Measurements from ENCODE around the gene NHEJ1. TPM values are rescaled to one million over a fixed set of nuclear protein-coding genes. Genes with fewer than 3 reads are reported as not detected.

The NHEJ1 gene
- polyA plus RNA-seq, 1 donor (not counting 4 experiments of a cell fraction or from before 2014, with no cell fraction given), result 13.1 TPM

GRCh38 chr2:219157396-219157795 is 3.2 kb downstream of the NHEJ1 start:
- H3K4me2 ChIP-seq (ENCODE audit: control insufficient read depth, extremely low read depth, insufficient read depth, low read depth, low read length), result no peak overlapping the region
- H3K36me3 ChIP-seq (ENCODE audit: control insufficient read depth in 2 of 2, extremely low read depth in 1 of 2, insufficient read depth in 2 of 2, low read length in 2 of 2), result peaks cover 2 to 8% of the 10 kb centered on the region in 2 experiments
- H3K9me1 ChIP-seq (ENCODE audit: control insufficient read depth, extremely low read depth, insufficient read depth, low read length), result no peaks in the 10 kb centered on the region
- no peaks in the 10 kb centered on the region for H4K20me1 ChIP-seq (ENCODE audit: control insufficient read depth, extremely low read depth, insufficient read depth, low read length)
- no peak for TF ChIP-seq CTCF (optimal IDR thresholded peaks at IDR 0.05 in 1 of 3, IDR thresholded peaks at IDR 0.05 in 1 of 3, conservative IDR thresholded peaks at IDR 0.05 in 1 of 3; ENCODE audit: extremely low read depth in 1 of 3, insufficient read depth in 2 of 3, low read length in 3 of 3)
- no peak for TF ChIP-seq EZH2 (IDR thresholded peaks at IDR 0.05; ENCODE audit: low read length)
- H3K4me3 ChIP-seq (ENCODE audit: control insufficient read depth in 2 of 3, extremely low read depth in 1 of 3, insufficient read depth in 2 of 3, low read depth in 1 of 3, low read length in 3 of 3), result no peak overlapping the region
- H2AFZ ChIP-seq (ENCODE audit: control insufficient read depth, low read length), result no peak overlapping the region
- dilution Hi-C loops (cut with MboI; ENCODE audit: extremely low pct_ligation_motif_present, low sequenced_read_pairs), result no loop called here
- no peak overlapping the region for H3K27ac ChIP-seq (ENCODE audit: control insufficient read depth, insufficient read depth, low read length)
- DNase-seq (ENCODE audit: low read depth, low spot score), result no peak
- no peak overlapping the region for H3K9ac ChIP-seq (ENCODE audit: control insufficient read depth, extremely low read depth, insufficient read depth, low read length)
- no peaks in the 10 kb centered on the region for H3K79me2 ChIP-seq (ENCODE audit: control insufficient read depth, insufficient read depth, low read length)
- FAIRE-seq, result no peak
- H3K9me3 ChIP-seq (ENCODE audit: control insufficient read depth, low read depth, low read length), result no peaks in the 10 kb centered on the region
- no peaks in the 10 kb centered on the region for H3K27me3 ChIP-seq (ENCODE audit: control insufficient read depth, extremely low read depth, insufficient read depth, low read length)
- peaks cover 8% of the 10 kb centered on the region for H3K4me1 ChIP-seq (ENCODE audit: control insufficient read depth, extremely low read depth, insufficient read depth, low read length)

DNA sequence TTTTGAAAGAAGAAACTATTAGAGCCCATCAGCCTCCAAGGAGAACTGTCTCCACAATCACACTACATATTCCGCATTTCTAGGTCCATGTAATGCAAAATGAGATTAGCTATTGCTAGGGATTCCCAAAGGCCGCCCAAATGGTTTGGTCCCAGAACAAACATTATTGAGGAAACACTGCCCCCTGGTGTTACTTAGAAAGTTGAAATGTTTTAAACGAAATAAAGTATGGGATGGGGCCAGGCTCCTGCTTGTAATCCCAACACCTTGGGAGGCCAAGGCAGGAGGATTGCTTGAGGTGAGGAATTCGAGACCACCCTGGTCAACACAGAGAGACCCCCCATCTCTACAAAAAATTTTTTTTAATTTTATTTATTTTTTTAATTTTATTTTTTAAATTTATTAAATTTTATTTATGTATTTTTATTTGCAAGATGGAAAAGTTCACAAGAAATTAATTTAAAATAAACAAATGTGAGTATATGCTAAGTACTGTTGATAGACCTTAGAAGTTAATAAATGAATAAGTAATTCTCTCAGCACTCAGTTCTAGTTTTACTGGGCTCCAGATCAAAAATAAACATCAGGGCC is 5.5 kb downstream of the NHEJ1 start:
- Histone ChIP-seq H3K9ac (ENCODE audit: control insufficient read depth, extremely low read depth, insufficient read depth, low read length) (no peak overlapping the region), H3K79me2 (ENCODE audit: control insufficient read depth, insufficient read depth, low read length) (no peaks in the 10 kb centered on the region), H3K36me3 (ENCODE audit: control insufficient read depth in 2 of 2, extremely low read depth in 1 of 2, insufficient read depth in 2 of 2, low read length in 2 of 2) (peaks cover 2 to 8% of the 10 kb centered on the region in 2 experiments), H3K4me2 (ENCODE audit: control insufficient read depth, extremely low read depth, insufficient read depth, low read depth, low read length) (no peak overlapping the region), H2AFZ (ENCODE audit: control insufficient read depth, low read length) (no peak overlapping the region), H4K20me1 (ENCODE audit: control insufficient read depth, extremely low read depth, insufficient read depth, low read length) (no peaks in the 10 kb centered on the region), H3K9me3 (ENCODE audit: control insufficient read depth, low read depth, low read length) (no peaks in the 10 kb centered on the region), H3K4me1 (ENCODE audit: control insufficient read depth, extremely low read depth, insufficient read depth, low read length) (peaks cover 5% of the 10 kb centered on the region), H3K27me3 (ENCODE audit: control insufficient read depth, extremely low read depth, insufficient read depth, low read length) (no peaks in the 10 kb centered on the region), H3K27ac (ENCODE audit: control insufficient read depth, insufficient read depth, low read length) (no peak overlapping the region), H3K9me1 (ENCODE audit: control insufficient read depth, extremely low read depth, insufficient read depth, low read length) (no peaks in the 10 kb centered on the region), H3K4me3 (ENCODE audit: control insufficient read depth in 2 of 3, extremely low read depth in 1 of 3, insufficient read depth in 2 of 3, low read depth in 1 of 3, low read length in 3 of 3) (no peak overlapping the region)
- no peak for TF ChIP-seq EZH2 (IDR thresholded peaks at IDR 0.05; ENCODE audit: low read length)
- peak; percentile 33 to 54 (median 50) for TF ChIP-seq CTCF (optimal IDR thresholded peaks at IDR 0.05 in 1 of 3, IDR thresholded peaks at IDR 0.05 in 1 of 3, conservative IDR thresholded peaks at IDR 0.05 in 1 of 3; ENCODE audit: extremely low read depth in 1 of 3, insufficient read depth in 2 of 3, low read length in 3 of 3)
- DNase-seq (ENCODE audit: low read depth, low spot score), result no peak
- dilution Hi-C loops (cut with MboI; ENCODE audit: extremely low pct_ligation_motif_present, low sequenced_read_pairs), result no loop called here
- FAIRE-seq, result peak; percentile 9
